Spleen (tissue), 7 donors: ENCODE measurements around the gene DAZAP1.
A peak's percentile ranks its signal among the peaks of the same experiment; 100 is the strongest.

Experiments used
- POLR2A ChIP-seq, 3 donors: fragments of 450-650 bp; IDR thresholded peaks; one replicate each; pipeline ENCODE4 v1.5.1; 2017; ENCODE audit warnings: antibody characterized with exemption in 3 of 3, mild to moderate bottlenecking in 1 of 3
- POLR2AphosphoS5 ChIP-seq, 3 donors: sonication (generic); formaldehyde crosslinking; IDR thresholded peaks; one replicate each; pipeline ENCODE4 v1.5.1; 2017; ENCODE audit warnings: antibody characterized with exemption in 3 of 3
- TF ChIP-seq, protein P1 (sequence below), 11 experiments: fragments of 200-600 bp in 7 of 11; fragments of 450-650 bp in 4 of 11; sonication (generic) in 4 of 11; IDR thresholded peaks in 8 of 11; conservative IDR thresholded peaks in 3 of 11; 1 replicate in 7 of 11; 2 replicates in 4 of 11; pipeline versions ENCODE4 v1.4.0 to v1.8.0; 2016 to 2021; ENCODE audit warnings: antibody characterized with exemption in 11 of 11, inconsistent platforms in 4 of 11, mild to moderate bottlenecking in 1 of 11
- donor health status: DM: no; HTN: no; CAD: no; lungs with moderate emphysema.
- donor health status: DM: no; HTN: no; CAD: no.
- donor health status: DM: no; HTN: no; CAD: no.

GRCh38 chr19:1374250-1374577, 33.2 kb upstream of the DAZAP1 start:
- TF ChIP-seq, protein P1, sequence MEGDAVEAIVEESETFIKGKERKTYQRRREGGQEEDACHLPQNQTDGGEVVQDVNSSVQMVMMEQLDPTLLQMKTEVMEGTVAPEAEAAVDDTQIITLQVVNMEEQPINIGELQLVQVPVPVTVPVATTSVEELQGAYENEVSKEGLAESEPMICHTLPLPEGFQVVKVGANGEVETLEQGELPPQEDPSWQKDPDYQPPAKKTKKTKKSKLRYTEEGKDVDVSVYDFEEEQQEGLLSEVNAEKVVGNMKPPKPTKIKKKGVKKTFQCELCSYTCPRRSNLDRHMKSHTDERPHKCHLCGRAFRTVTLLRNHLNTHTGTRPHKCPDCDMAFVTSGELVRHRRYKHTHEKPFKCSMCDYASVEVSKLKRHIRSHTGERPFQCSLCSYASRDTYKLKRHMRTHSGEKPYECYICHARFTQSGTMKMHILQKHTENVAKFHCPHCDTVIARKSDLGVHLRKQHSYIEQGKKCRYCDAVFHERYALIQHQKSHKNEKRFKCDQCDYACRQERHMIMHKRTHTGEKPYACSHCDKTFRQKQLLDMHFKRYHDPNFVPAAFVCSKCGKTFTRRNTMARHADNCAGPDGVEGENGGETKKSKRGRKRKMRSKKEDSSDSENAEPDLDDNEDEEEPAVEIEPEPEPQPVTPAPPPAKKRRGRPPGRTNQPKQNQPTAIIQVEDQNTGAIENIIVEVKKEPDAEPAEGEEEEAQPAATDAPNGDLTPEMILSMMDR (IDR thresholded peaks at IDR 0.05 in 8 of 11, conservative IDR thresholded peaks at IDR 0.05 in 3 of 11) = no peak
- TF ChIP-seq POLR2AphosphoS5 (IDR thresholded peaks at IDR 0.05) (peak in 1 of 3 donors; percentile 11), POLR2A (IDR thresholded peaks at IDR 0.05) (no peak)
